Measurements from ENCODE around the gene MAPT. TPM values are rescaled to one million over a fixed set of nuclear protein-coding genes. Genes with fewer than 3 reads are reported as not detected.

Gene MAPT
- total RNA-seq, 1 experiment from 2014 or later, result 8.3 TPM

DNA sequence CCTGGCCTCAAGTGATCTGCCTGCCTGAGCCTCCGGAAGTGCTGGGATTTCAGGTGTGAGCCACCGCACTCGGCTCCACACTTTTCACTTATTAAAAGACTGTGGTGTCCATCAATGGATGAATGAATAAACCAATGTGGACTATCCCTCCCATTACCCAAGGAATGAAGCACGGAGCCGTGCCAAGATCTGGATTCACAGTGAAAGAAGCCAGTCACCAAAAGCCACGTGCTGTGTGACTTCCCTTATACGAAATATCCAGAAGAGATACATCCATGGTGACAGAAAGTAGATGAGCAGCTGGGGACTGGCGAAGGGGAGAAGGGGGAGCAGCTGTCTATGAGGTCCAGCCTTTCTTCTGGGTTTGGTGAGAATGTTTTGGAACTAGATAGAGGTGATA is 56.5 kb downstream of the MAPT start:
- intact Hi-C loops (cut with micrococcal nuclease; ENCODE audit: unreplicated experiment), result no loop called here
- no TSS peak for BruUV-seq (replicated peaks)

DNA sequence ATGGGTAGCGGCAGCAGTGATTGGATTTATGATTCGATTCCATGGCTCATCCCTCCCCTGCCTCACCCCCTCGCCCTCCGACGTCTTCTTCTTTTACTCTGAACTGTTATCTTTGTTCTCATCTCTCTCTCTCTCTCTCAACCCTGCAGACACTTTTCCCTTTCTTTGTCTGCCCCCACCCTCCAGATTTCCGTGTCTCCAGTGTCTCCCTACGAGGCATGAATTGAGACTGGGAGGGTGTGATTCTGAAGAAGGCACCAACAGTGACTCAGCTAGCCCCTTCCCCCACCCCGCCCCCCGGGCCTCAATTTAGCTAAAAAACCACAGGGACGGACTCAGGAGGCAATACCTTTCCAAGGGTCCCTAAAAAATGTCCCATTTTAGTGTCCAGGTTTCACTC is 57.0 kb downstream of the MAPT start:
- ChIA-PET POLR2A (ENCODE audit: low non-redundant PET) (no interaction called here), CTCF (no interaction called here)
- Histone ChIP-seq H3K27me3 (replicated peaks; ENCODE audit: insufficient read depth, low read depth, low read length, poor library complexity) (no peaks in the 10 kb centered on the region), H3K4me1 (ENCODE audit: insufficient read depth, low read length, poor library complexity, severe bottlenecking) (peaks cover 5% of the 10 kb centered on the region), H3K4me3 (ENCODE audit: low read depth, low read length, poor library complexity, severe bottlenecking) (no peak overlapping the region), H3K9me3 (ENCODE audit: low read depth, low read length, poor library complexity, severe bottlenecking) (no peaks in the 10 kb centered on the region), H3K27ac (ENCODE audit: low read depth, low read length, poor library complexity, severe bottlenecking) (no peak overlapping the region), H3K36me3 (ENCODE audit: insufficient read depth, low read length, poor library complexity, severe bottlenecking) (no peaks in the 10 kb centered on the region)
- intact Hi-C loops (cut with micrococcal nuclease; ENCODE audit: unreplicated experiment), result no loop called here
- no peak for DNase-seq (ENCODE audit: low spot score)
- TF ChIP-seq EZH2 (IDR thresholded peaks at IDR 0.05; ENCODE audit: borderline replicate concordance, low read depth, low read length, poor library complexity, severe bottlenecking), result no peak
- TF ChIP-seq, protein P1, sequence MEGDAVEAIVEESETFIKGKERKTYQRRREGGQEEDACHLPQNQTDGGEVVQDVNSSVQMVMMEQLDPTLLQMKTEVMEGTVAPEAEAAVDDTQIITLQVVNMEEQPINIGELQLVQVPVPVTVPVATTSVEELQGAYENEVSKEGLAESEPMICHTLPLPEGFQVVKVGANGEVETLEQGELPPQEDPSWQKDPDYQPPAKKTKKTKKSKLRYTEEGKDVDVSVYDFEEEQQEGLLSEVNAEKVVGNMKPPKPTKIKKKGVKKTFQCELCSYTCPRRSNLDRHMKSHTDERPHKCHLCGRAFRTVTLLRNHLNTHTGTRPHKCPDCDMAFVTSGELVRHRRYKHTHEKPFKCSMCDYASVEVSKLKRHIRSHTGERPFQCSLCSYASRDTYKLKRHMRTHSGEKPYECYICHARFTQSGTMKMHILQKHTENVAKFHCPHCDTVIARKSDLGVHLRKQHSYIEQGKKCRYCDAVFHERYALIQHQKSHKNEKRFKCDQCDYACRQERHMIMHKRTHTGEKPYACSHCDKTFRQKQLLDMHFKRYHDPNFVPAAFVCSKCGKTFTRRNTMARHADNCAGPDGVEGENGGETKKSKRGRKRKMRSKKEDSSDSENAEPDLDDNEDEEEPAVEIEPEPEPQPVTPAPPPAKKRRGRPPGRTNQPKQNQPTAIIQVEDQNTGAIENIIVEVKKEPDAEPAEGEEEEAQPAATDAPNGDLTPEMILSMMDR (conservative IDR thresholded peaks at IDR 0.05; ENCODE audit: low read depth, low read length), result no peak
- BruUV-seq (replicated peaks), result no TSS peak

More for the DNA sequence above, 56.5 kb downstream of the MAPT start:
- Histone ChIP-seq H3K4me1 (ENCODE audit: insufficient read depth, low read length, poor library complexity, severe bottlenecking) (peaks cover 5% of the 10 kb centered on the region), H3K27ac (ENCODE audit: low read depth, low read length, poor library complexity, severe bottlenecking) (no peak overlapping the region), H3K4me3 (ENCODE audit: low read depth, low read length, poor library complexity, severe bottlenecking) (no peak overlapping the region), H3K36me3 (ENCODE audit: insufficient read depth, low read length, poor library complexity, severe bottlenecking) (no peaks in the 10 kb centered on the region), H3K9me3 (ENCODE audit: low read depth, low read length, poor library complexity, severe bottlenecking) (no peaks in the 10 kb centered on the region), H3K27me3 (replicated peaks; ENCODE audit: insufficient read depth, low read depth, low read length, poor library complexity) (no peaks in the 10 kb centered on the region)
- POLR2A ChIA-PET (ENCODE audit: low non-redundant PET), result no interaction called here
- no peak for DNase-seq (ENCODE audit: low spot score)
- TF ChIP-seq, protein P1 (conservative IDR thresholded peaks at IDR 0.05; ENCODE audit: low read depth, low read length), result no peak
- TF ChIP-seq EZH2 (IDR thresholded peaks at IDR 0.05; ENCODE audit: borderline replicate concordance, low read depth, low read length, poor library complexity, severe bottlenecking), result no peak
- CTCF ChIA-PET, result no interaction called here

DNA sequence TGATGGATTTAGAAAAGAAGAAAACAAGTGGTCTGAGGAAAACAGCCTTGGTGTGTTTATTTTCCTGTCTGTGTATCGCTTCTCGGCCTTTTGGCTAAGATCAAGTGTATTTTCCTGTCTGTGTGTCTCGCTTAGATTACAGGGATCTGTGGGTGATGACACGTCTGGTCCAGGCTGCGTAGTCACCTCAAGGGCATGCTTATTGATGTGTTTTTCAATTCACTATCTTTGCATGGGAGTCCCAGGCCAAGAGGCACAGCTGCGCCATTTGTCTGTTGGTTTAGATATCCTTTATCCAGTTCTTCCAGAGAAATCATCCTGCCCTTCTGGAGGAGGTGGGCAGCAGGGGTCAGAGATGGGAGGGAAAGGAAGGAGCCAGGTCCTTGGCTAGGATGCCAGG is 57.6 kb downstream of the MAPT start:
- no peak for TF ChIP-seq EZH2 (IDR thresholded peaks at IDR 0.05; ENCODE audit: borderline replicate concordance, low read depth, low read length, poor library complexity, severe bottlenecking)
- TF ChIP-seq, protein P1 (conservative IDR thresholded peaks at IDR 0.05; ENCODE audit: low read depth, low read length), result no peak
- no peaks in the 10 kb centered on the region for H3K36me3 ChIP-seq (ENCODE audit: insufficient read depth, low read length, poor library complexity, severe bottlenecking)
- DNase-seq (ENCODE audit: low spot score), result no peak
- H3K27ac ChIP-seq (ENCODE audit: low read depth, low read length, poor library complexity, severe bottlenecking), result no peak overlapping the region
- H3K4me3 ChIP-seq (ENCODE audit: low read depth, low read length, poor library complexity, severe bottlenecking), result no peak overlapping the region
- intact Hi-C loops (cut with micrococcal nuclease; ENCODE audit: unreplicated experiment), result no loop called here
- no TSS peak for BruUV-seq (replicated peaks)
- H3K27me3 ChIP-seq (replicated peaks; ENCODE audit: insufficient read depth, low read depth, low read length, poor library complexity), result no peaks in the 10 kb centered on the region
- ChIA-PET CTCF (no interaction called here), POLR2A (ENCODE audit: low non-redundant PET) (no interaction called here)
- H3K9me3 ChIP-seq (ENCODE audit: low read depth, low read length, poor library complexity, severe bottlenecking), result no peaks in the 10 kb centered on the region
- peaks cover 5% of the 10 kb centered on the region for H3K4me1 ChIP-seq (ENCODE audit: insufficient read depth, low read length, poor library complexity, severe bottlenecking)

All from A673 (cell line).